ENCODE data around the gene PCED1B.
"Not testable (repeated sequence)": the region's sequence is repeated elsewhere in the genome, so short reads cannot be mapped to it uniquely, and the experiment has no call there.

Gene PCED1B

DNA sequence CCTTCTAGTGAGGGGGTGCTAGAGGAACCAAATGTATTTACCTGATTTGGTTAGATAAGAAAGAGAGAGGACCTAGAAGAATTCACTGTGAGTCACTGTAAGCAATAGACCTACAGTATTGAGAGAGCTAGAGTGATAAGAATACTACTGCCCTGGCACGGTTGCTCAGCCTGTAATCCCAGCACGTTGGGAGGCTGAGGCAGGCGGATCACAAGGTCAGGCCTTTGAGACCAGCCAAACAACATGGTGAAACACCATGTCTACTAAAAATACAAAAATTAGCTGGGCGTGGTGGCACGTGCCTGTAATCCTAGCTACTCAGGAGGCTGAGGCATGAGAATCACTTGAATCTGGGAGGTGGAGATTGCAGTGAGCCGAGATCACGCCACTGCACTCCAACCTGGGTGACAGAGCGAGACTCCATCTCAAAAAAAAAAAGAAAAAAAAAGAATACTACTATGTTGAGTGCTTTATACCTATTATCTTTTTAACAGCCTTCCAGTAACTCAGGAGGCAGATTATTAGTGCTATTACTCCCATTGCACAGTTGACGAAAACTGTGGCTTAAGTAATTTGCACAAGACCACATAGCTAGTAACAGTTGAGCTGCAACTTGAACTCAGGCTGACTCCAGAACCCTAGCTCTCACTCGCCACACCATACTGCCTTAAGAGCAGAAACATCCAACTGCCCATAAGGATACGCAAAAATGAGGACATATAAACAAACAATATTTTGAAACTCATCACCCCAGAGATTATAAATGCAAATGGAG is 102.9 kb downstream of the PCED1B start:
- DNase-seq: not testable (repeated sequence)

DNA sequence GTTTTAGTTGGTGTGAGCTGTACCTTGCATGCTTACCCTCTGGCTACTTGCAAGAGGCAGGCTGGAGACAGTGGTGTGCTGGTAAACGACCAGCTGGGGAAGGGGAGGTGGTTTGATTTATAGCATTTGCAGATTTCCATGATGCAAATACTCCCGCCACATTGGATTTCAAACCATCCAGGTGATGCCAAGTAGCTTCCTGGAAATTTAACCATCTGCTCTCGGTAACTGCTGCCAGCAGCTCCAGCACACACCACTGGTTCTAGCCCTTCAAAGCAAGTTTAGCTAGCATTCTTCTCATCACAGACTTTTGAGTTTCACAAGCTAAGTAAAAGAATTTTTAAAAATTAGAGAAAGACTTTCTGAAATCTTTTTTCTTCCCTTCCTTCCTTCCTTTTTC is 104.8 kb downstream of the PCED1B start:
- DNase-seq: no peak

DNA sequence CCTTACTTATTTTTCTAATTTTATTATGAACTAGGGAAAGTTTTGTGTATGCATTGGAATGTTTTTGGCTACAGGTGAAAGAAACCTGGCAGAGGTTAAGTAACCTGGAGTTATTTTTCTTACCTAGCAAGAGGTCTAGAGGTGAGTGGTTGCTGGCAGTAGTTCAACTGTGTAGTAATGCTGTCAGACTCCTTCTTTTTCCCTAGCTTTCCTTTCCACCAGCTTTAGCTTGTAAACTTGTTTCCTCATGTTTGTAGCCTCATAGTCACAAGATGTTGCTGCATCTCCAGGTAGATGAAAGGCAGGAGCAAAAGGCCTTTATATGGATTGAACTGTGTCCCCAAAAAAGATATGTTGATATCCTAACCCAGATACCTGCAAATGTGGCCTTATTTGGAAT is 105.4 kb downstream of the PCED1B start:
- no peak for DNase-seq

DNA sequence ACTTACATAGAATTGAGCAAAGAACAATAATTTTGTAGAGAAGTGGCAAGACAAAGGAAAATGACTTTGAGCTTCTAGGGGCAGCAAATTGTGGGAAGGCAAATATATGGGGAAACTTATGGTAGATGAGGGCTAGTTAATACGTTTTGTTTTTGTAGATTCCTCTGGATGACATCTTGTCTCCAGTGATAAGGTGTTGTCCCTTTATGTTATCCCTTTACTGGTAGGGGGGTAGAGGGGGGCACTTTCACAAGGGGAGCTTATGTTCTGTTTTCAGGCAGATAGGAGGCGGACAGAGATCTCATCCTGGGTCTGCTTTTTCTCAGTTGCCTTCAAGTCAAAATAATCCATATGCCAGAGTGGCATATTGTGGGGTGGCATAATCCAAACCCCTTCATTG is 106.8 kb downstream of the PCED1B start:
- DNase-seq: no peak

DNA sequence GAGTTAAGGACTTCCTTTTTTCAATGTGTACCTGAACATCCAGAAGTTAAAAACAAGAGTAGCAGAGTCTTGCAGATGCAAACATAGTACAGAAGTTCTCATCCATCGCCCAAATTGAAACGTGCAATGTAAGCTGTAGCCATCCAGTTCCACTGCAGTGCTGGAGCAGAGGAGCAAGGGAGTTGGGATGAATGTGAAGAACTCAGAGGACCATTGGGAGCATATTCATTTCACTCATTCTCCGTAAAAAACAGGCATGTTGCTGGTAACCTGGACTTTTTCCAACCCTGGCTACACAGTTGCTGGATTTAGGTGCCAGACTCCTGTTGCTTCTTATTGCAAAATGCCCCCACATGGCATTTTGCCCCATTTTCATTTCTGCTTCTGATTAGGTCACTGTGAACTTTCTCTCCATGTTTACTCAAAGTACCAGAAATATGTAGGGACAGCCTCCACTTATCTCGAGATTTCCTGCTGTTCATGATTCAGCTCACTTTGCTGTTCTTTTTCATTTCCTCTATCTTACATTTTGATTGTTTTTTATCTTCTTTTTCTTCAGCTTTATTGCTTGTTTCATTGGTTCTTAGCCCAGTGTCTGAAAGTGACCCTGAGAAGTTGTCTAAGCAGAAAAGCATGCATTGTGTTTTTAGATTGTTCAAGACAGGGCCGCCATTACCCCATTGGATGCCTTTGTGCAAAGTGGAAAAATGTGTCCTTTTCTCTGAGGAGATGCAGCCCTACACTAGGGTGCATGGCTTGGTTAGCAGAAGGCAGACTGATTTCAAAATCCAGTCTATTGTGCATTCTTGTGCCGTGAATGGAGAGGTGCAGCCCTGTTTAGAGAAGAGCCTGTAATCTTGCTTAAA is 109.4 kb downstream of the PCED1B start:
- no peak for DNase-seq

DNA sequence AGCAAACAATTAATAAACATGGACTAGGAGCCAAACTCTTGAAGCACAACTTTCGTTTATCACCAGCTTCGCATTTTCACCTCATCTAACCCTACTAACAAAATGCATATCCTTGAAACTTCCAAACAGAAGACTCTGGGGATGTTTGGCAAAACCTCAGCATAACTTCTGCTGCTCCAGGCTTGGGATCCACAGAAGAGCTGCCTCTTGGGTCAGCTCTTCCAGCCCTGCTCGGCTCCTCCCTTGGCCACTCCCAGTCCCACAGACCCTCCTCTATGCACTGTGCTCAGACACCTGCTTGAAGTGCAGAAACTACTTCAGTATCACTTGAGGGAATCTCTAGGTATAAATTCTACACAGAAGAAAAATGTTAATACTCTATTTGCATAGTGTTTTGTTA is 110.3 kb downstream of the PCED1B start:
- no peak for DNase-seq

DNA sequence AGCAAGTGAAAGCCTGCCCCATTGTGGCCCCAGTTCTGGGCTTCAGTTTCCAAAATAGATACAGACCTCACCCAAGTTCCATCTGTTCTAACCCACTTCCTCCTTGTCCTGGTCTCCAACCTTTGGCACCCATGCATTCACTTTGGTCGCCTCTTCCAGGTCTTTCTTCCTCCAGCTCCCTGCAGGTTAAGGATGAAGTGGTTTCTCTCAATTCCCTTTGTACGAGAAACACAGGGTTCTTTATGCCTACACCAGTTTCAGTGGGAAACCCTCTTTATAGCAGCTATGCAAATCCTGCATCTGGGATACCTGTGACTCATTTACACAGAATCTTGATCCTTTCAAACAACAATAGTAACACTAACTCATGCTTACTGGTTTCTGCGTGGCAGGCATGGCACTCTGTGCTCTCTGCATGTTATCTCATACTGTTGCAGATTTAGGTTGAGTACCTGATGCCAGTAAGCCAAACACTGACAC is 110.9 kb downstream of the PCED1B start:
- peak; percentile 36 for DNase-seq

DNA sequence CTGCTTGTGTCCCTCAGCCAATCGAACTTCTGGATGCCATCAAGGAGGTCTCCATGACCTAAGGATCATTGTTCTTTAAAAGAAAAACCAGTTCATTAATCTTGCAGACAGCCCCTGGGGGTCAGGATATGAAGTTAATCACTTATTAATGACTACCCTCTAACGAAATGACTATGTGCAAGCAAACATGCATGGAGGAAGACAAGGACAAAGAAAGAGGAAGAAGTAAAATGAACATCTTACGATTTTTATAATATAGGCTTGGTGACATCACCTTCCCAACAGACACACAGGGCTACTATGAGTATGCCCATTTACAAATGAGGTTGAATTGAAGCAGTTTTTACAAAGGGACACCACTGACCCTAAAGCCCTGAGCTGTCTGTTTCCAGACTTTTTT is 111.5 kb downstream of the PCED1B start:
- DNase-seq: no peak

DNA sequence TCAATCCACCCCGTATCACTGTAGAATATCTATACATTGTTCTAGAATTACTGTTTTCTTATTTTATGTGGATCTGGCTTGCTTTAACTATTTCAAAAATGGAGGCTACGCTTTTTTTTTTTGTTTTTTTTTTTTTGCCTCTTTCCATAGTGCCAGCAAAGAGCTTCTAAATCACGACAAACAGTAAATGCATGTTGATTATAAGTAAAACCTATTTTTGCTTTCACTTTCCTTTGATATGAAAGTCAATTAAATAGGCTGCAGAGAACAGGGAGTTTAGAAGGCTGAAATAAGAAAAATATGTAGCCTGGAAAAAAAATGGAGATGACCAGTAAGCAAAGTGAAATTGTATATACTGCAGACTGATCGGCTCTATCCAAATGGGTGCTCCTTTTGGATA is 112.6 kb downstream of the PCED1B start:
- no peak for DNase-seq

DNA sequence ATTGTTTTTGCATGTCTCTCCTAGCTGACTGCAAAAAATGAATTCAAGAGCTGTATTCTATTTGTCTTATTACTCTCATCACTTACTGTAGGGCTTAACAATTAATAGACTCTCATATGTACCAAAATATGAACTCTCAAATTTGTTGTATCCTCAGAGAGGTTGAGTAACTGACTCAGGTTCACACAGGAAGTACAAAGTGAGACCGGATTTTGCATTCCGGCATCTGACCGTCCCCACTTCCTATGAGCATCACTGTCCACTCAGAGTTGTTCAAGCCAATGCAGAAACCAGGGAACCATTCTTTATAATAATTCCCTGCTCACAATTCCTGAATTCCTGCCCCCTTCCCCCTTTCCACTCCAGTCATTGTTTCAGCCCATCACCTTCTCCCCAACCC is 113.6 kb downstream of the PCED1B start:
- DNase-seq: no peak

DNA sequence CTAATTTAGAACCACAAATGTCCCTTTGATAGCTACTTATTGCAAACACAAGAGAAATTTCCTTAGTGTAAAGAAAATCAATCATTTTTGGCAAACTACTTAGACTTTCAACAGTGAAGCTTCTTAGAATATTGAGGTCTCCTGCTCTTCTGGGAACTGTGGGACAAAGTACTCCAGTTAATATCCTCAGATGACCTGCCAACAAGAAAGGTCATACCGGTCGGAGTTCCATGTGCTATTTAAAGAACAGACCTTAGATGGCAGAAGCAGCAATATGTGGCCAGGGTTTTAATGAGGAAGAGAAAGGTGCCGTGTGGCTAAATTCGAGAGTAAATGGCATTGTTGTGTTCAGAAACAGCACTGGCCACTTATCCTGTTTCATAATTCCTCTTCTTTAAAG is 115.1 kb downstream of the PCED1B start:
- no peak for DNase-seq

DNA sequence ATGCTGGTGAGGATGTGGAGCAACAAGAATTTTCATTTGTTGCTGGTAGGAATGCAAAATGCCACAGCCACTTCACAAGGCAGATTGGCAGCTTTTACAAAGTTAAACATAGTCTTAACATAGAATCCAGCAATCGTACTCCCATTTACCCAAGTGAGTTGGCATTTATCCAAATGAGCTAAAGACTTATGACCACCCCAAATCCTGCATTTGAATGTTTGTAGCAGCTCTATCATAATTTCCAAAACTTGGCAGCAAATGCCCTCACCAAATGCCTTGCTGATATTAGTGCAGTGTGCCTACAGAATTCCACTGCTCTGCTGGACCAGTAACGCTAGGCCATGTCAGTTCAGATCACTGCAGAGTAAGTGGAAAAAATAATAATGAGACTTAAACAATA is 121.0 kb downstream of the PCED1B start:
- DNase-seq: no peak

DNA sequence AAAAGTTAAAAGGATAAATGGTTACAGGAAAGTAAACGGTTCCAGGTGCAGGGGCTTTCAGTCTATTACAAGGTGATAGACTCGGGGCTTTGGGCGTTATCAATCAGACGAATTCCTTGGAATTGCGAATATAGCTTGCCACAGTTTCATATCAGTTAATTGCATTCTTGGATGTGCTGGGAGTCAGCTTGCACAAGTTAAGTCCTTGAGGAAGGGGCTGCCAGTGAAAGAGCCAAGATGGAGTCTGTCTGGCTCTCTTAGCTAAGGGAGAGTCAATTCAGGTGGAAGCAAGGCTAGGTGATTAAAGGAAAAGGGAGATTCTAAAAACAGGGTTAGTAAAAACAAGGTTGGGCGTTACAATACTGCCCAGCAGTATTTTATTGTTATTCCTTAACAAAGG is 121.8 kb downstream of the PCED1B start:
- DNase-seq: not testable (repeated sequence)

DNA sequence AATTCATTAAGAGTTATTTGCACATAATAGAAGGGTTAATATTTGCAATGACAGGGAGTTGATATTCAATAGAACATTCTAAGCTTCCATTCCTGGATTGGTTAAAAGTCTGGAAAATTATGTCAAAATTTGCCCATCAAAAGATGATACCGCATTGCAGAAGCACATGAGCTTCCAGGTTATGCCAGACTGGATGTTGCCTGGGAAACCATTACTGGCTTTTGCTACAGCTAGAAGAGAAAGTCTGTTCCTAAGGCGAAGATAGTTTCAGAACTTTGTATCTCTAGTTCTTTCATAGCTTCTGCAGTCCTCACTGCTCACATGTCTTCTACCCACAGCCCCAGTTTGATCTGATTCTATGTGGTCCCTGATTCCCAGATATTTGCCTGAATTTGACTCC is 122.8 kb downstream of the PCED1B start:
- no peak for DNase-seq

DNA sequence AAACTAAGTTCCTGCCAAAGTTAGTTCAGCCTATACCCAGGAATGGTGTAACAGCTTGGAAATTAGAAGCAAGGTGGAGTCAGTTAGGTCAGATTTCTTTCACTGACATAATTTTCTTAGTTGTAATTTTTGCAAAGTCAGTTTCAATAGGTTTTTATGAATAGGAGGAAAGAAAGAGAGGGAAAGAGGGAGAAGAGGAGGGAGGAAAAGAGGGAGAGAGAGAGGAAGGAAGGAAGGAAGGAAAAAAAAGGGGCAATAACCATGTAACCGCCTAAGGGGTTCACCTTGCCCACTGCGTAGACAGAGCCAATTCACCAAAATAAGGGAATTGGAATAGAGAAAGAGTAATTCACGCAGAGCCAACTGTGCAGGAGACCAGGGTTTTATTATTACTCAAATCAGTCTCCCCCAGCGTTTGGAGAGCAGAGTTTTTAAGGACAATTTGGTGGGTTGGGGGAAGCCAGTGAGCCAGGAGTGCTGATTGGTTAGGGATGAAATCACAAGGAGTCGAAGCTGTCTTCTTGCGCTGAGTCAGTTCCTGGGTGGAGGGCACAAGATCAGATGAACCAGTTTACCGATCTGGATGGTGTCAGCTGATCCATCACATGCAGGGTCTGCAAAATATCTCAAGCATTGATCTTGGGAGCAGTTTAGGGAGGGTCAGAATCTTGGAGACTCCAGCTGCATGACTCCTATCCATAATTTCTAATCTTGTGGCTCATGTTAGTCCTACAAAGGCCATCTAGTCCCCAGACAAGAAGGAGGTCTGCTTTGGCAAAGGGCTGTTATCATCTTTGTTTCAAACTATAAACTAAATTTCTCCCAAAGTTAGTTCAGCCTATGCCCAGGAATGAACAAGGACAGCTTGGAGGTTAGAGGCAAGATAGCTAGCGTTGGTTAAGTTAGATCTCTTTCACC is 126.4 kb downstream of the PCED1B start:
- DNase-seq: no peak

DNA sequence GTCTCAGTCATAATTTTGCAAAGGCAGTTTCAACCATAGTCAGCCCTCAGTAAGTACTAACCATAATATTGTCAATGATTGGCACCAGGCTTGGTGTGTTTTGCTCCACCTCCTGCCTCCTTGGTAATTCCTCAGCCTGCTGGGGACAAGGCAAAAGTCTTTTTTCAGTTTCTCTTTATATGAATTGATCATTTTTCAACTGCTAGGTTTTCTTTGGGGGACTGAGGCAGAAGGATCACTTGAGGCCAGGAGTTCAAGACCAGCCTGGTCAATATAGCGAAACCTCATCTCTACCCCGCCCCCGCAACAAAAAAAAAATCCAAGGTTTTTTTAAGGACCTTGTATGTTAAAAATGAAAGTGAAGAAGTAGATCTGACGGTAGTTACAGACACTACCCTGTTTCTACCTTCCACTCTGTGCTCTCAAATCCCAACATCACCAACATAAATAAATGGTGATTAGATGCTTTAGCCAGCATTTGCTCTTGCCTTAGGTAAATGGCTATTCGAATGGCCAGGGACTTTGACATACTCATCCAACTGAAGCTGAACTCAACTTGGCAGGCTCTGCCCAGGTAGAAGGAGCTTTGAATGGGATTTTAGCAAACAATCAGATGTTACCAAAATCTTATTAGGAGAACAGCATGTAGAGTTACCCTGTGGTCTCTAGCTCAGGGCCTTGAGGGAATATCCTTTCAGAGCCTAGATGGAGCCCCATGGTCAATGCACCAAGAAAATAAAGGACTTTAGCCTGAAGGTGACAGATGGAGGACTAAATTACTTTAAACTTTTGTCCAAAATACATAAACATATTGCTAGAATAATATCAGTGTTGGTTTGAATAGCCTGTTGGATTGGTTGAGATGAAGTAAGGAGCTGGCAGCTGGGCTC is 127.3 kb downstream of the PCED1B start:
- DNase-seq: no peak

DNA sequence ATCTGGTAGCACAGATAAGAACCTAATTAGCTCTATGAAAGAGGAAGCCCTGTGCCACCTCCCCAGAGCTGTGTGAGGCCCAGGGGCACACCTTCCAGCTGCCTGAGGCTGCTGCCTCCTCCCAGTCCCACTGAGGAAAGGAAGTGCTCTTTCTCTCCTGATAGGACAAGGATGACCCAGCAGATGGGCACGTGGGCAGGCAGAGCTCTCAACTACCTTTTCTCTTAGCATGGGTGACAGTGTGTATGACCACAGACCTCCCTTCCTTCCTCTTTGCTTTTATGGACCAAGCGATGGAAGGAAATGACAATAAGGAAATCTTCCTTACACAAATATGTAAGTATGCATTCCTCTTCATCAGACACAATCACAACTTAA is 127.9 kb downstream of the PCED1B start:
- peak; percentile 24 for DNase-seq

DNA sequence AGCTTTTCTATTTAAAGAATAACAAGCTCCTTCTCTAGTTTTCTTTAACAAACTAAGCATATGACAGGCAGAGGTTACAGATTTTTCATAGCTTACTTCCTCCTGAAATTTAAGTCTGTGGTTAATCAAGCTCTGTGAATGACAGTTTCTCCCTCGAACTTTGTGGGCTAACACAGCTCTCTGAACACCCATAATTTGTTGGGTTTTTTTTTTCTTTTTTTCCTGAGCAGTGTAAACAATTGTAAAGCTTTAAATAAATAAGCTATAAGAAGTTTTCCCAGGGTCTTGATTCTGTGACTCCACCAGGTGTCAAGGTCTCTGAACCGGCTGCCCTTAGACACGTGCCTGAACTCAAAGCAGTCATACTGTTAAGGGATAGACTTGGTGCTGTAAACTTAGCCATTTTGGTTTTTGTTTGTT is 128.4 kb downstream of the PCED1B start:
- no peak for DNase-seq

DNA sequence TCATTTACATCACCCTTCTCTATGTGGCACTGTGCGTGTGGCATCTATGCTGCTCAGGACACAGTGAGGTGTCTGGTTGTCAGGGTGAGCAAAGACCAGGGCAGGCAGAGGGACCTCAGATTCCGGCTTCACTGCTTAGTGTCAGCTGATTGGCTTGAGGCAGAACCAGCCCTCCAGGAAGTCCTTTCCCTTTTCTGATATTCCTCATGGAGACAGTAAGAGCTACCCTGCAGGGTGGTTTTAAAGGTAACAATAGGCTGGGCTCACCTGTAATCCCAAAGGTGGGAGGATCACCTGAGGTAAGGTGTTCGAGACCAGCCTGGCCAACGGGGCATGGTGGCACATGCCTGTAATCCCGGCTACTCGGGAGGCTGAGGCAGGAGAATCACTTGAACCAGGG is 129.6 kb downstream of the PCED1B start:
- no peak for DNase-seq

DNA sequence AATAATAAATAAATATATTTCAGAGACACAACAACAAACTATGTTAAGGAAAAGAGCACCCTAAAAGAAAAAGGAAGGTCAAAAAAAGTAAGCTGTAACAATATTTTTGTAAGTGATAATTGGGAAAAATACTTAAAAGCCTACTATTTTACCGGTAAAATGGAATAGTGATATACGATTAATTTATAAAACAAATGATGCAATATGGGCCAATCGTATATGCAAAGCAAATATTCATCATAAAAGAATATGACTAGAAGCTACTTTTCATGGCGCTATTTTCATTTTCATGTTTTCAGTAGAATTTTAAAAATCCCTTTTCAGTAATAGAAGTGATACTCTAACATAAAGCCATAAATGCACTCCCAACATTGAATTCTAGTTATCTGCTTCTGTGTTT is 131.4 kb downstream of the PCED1B start:
- no peak for DNase-seq

DNA sequence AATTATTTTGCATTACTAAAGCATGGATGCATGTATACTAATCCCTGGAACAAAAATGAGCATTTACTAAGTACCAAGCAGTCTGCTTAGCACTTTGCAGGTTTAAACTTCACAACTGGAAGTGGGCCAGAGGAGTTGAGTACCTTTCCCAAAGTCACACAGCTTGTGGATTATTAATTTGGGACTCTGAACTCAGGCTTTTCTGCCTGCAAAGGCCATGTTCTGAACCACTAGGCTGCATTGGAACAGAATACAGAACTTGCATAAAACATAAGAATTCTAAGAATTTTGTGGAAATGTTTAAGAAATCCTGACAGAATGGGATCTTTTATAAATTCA is 133.2 kb downstream of the PCED1B start:
- DNase-seq: no peak

DNA sequence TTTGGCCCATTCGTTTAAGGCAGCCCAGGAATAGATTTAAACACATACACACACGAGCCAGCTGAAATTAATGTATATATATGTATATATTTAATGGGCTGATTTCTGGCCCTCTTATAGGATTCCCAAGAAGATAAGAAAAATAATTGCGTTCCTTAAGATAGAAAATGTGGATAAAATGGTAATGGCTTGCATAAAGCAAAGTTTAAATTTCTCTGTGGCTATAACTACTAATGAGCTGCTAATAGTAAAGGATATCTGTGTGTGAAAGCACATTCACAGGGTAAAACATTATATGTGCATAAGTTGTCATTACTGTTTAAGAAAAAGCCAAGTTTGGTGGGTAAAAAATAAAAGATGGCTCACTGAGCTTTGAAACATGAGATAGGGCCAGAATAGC is 134.0 kb downstream of the PCED1B start:
- no peak for DNase-seq
